GM12878 (cell line): ENCODE measurements around the gene TRIM47. TPM values are rescaled to one million over a fixed set of nuclear protein-coding genes. Genes with fewer than 3 reads are reported as not detected.

ENCODE experiments used
- IKZF2 ChIP-seq, 2 experiments: fragments of 450-650 bp; IDR thresholded peaks; 2 replicates each; pipeline ENCODE4 v1.6.1; 2017; ENCODE audit warnings: mild to moderate bottlenecking in 2 of 2, moderate library complexity in 2 of 2
- PBX3 ChIP-seq: IDR thresholded peaks from 2 replicates; pipeline ENCODE4 v1.6.1; 2011; ENCODE audit warnings: mild to moderate bottlenecking, low read depth, low read length, moderate library complexity; ENCODE audit not compliant: insufficient replicate concordance
- POU2F2 ChIP-seq: IDR thresholded peaks from 3 replicates; pipeline ENCODE4 v1.6.1; 2011; ENCODE audit warnings: low read depth, mild to moderate bottlenecking, low read length, borderline replicate concordance
- STAT3 ChIP-seq: IDR thresholded peaks from 2 replicates; pipeline ENCODE4 v1.6.1; 2011; ENCODE audit warnings: low read depth, low read length, improper control_type of control experiment
- ZBTB4 ChIP-seq: fragments of 450-650 bp; formaldehyde crosslinking; IDR thresholded peaks from 2 replicates; pipeline ENCODE4 v1.4.0; 2022; ENCODE audit warnings: mild to moderate bottlenecking, moderate library complexity
- ZSCAN29 ChIP-seq: fragments of 450-650 bp; IDR thresholded peaks from 2 replicates; pipeline ENCODE4 v1.6.1; 2017; ENCODE audit warnings: mild to moderate bottlenecking, moderate library complexity
- polyA plus RNA-seq, 11 experiments: library from polyadenylated mRNA; depleted of rRNA in 4 of 11; unstranded in 6 of 11; stranded (reverse) in 5 of 11; fragments of >200 nt; fragmentation: Nextera tagmentation in 4 of 11; fragmentation: Illumina TruSeq in 1 of 11; extraction: Ambion mirVana in 4 of 11; extraction: Trizol in 1 of 11; gene quantifications; 1 replicate in 1 of 11; 2 replicates in 10 of 11; pipeline versions ENCODE4 v1.2.1 to v1.2.3, GENCODE V29; 2011 to 2016; ENCODE audit warnings: inconsistent platforms in 2 of 11, missing spikeins in 2 of 11, low read depth in 1 of 11
- total RNA-seq, 4 experiments: library from RNA; depleted of rRNA in 3 of 4; stranded (reverse); fragments of >200 nt in 3 of 4; fragmentation: Illumina TruSeq in 1 of 4; extraction: Trizol in 1 of 4; gene quantifications; 2 replicates each; pipeline versions ENCODE4 v1.2.1 to v1.2.3, GENCODE V29; 2013 to 2021

TRIM47 gene
- total and polyA plus RNA-seq, 10 of the 15 experiments (the other 5 are each of a cell fraction or from before 2014, with no cell fraction given), result 0.35 to 9.7 (median 5.3) TPM

- TF ChIP-seq ZBTB4 (CRISPR knock-in tag), result no peak
- TF ChIP-seq PBX3, result no peak
- no peak for TF ChIP-seq STAT3
- TF ChIP-seq IKZF2 (IDR thresholded peaks at IDR 0.05), result peak; percentile 40 to 54
- no peak for TF ChIP-seq ZSCAN29
- no peak for TF ChIP-seq POU2F2
Observed at GRCh38 chr17:75876938-75877751, 1.2 kb downstream of the TRIM47 start (continued).
